Stimulated activated CD4-positive, alpha-beta T cell treated with anti-CD3 and anti-CD28 coated beads, Interleukin-4, amount 100 ng/mL, for 24 hours (primary cell): ENCODE data around the gene PIK3C2B.

Experiments
- DNase-seq: peaks from one replicate; pipeline ENCODE4 v3.0.0-alpha.2; 2020

Gene PIK3C2B

GRCh38 chr1:204456826-204457442 lies 37.7 kb downstream of the PIK3C2B start:
- no peak for DNase-seq

- DNase-seq: no peak
These were observed 38.8 kb downstream of the PIK3C2B start for GRCh38 chr1:204455831-204456145.

GRCh38 chr1:204455063-204455830 lies 39.4 kb downstream of the PIK3C2B start:
- no peak for DNase-seq

- DNase-seq: no peak
These were observed 40.1 kb downstream of the PIK3C2B start for GRCh38 chr1:204454476-204454875.

GRCh38 chr1:204453141-204453772 lies 41.3 kb downstream of the PIK3C2B start:
- DNase-seq: peak; percentile 76

GRCh38 chr1:204451352-204452124 lies 43.1 kb downstream of the PIK3C2B start:
- no peak for DNase-seq

GRCh38 chr1:204450461-204451257 lies 43.9 kb downstream of the PIK3C2B start:
- no peak for DNase-seq

- no peak for DNase-seq
These were observed 44.8 kb downstream of the PIK3C2B start for GRCh38 chr1:204449678-204450280.

- DNase-seq: no peak
These were observed 45.5 kb downstream of the PIK3C2B start for GRCh38 chr1:204448991-204449677.

- DNase-seq: no peak
These were observed 46.2 kb downstream of the PIK3C2B start for GRCh38 chr1:204448344-204448964.

- DNase-seq: no peak
These were observed 46.9 kb downstream of the PIK3C2B start for GRCh38 chr1:204447736-204448135.

GRCh38 chr1:204447190-204447589 lies 47.4 kb downstream of the PIK3C2B start:
- no peak for DNase-seq

GRCh38 chr1:204446413-204447111 lies 48.0 kb downstream of the PIK3C2B start:
- DNase-seq: peak; percentile 79

- peak; percentile 46 for DNase-seq
These were observed 48.7 kb downstream of the PIK3C2B start for GRCh38 chr1:204445860-204446412.
